LNCaP clone FGC (cell line): ENCODE measurements around the gene RIN3.
"Not testable (repeated sequence)": the region's sequence is repeated elsewhere in the genome, so short reads cannot be mapped to it uniquely, and the experiment has no call there.

Source experiments
- DNase-seq: peaks from one replicate; pipeline ENCODE4 v3.0.0-alpha.2; 2011; ENCODE audit warnings: low read depth
- H3K4me3 ChIP-seq: 2 replicates; pipeline ENCODE4 v1.5.1; 2011; ENCODE audit warnings: mild to moderate bottlenecking, low read depth, low read length, control low read depth
- CTCF ChIP-seq: IDR thresholded peaks from 2 replicates; pipeline ENCODE4 v1.5.1; 2012; ENCODE audit warnings: mild to moderate bottlenecking; ENCODE audit not compliant: control insufficient read depth, insufficient read depth; ENCODE audit errors: extremely low read depth

The RIN3 gene

GRCh38 chr14:92706386-92706785 is 192.8 kb downstream of the RIN3 start:
- DNase-seq, result no peak
- no peak for TF ChIP-seq CTCF
- H3K4me3 ChIP-seq, result no peak overlapping the region

- no peak for DNase-seq
- no peak overlapping the region for H3K4me3 ChIP-seq
- TF ChIP-seq CTCF, result no peak
Measured at GRCh38 chr14:92709340-92710000, 195.9 kb downstream of the RIN3 start.

- no peak overlapping the region for H3K4me3 ChIP-seq
- no peak for DNase-seq
- no peak for TF ChIP-seq CTCF
Measured at GRCh38 chr14:92710001-92710341, 196.4 kb downstream of the RIN3 start.

- H3K4me3 ChIP-seq, result no peak overlapping the region
- TF ChIP-seq CTCF, result no peak
- no peak for DNase-seq
Measured at GRCh38 chr14:92711976-92712653, 198.5 kb downstream of the RIN3 start.

GRCh38 chr14:92712654-92713051 is 199.1 kb downstream of the RIN3 start:
- no peak for DNase-seq
- TF ChIP-seq CTCF, result no peak

GRCh38 chr14:92714739-92715307 is 201.2 kb downstream of the RIN3 start:
- DNase-seq, result peak; percentile 54
- peak; percentile 74 for TF ChIP-seq CTCF
- not testable (repeated sequence) for H3K4me3 ChIP-seq

More at GRCh38 chr14:92712654-92713051, 199.1 kb downstream of the RIN3 start:
- no peak overlapping the region for H3K4me3 ChIP-seq

- DNase-seq, result no peak
- TF ChIP-seq CTCF, result no peak
- no peak overlapping the region for H3K4me3 ChIP-seq
Measured at GRCh38 chr14:92716131-92716530, 202.6 kb downstream of the RIN3 start.
